GM12873 (cell line): Measurements from ENCODE around the gene OOSP1.

Experiments used
- TF ChIP-seq, protein P1 (sequence below): IDR thresholded peaks from 2 replicates; pipeline ENCODE4 v1.5.1; 2012; ENCODE audit warnings: low read depth, mild to moderate bottlenecking, moderate library complexity, low read length, control low read depth; ENCODE audit not compliant: insufficient read depth; ENCODE audit errors: missing control alignments

The OOSP1 gene

GRCh38 chr11:59973097-59973496 lies 34.9 kb downstream of the OOSP1 start:
- TF ChIP-seq, protein P1, sequence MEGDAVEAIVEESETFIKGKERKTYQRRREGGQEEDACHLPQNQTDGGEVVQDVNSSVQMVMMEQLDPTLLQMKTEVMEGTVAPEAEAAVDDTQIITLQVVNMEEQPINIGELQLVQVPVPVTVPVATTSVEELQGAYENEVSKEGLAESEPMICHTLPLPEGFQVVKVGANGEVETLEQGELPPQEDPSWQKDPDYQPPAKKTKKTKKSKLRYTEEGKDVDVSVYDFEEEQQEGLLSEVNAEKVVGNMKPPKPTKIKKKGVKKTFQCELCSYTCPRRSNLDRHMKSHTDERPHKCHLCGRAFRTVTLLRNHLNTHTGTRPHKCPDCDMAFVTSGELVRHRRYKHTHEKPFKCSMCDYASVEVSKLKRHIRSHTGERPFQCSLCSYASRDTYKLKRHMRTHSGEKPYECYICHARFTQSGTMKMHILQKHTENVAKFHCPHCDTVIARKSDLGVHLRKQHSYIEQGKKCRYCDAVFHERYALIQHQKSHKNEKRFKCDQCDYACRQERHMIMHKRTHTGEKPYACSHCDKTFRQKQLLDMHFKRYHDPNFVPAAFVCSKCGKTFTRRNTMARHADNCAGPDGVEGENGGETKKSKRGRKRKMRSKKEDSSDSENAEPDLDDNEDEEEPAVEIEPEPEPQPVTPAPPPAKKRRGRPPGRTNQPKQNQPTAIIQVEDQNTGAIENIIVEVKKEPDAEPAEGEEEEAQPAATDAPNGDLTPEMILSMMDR, result no peak

- TF ChIP-seq, protein P1, result no peak
Observed at GRCh38 chr11:59981106-59981770, 43.0 kb downstream of the OOSP1 start.

- TF ChIP-seq, protein P1, result no peak
Observed at GRCh38 chr11:59983212-59983611, 45.0 kb downstream of the OOSP1 start.

DNA sequence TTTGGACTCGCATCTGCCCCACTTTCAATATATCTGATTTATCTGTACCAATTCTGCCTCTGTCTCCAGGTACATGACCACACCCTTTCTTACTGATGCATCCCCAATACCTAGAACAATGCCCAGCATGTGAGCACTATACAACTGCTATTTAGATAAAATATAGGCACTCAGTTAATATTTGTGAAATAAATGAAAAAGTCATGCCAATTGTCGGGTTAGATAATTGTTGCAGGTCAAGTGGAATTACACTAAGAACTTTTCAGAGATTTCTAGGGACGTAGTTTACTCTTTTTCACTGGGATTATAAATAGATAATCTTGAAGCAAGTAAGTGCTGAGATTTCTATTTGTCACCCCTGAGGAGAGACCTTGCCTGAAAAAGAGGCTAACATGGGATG lies 46.1 kb downstream of the OOSP1 start:
- TF ChIP-seq, protein P1, result no peak

DNA sequence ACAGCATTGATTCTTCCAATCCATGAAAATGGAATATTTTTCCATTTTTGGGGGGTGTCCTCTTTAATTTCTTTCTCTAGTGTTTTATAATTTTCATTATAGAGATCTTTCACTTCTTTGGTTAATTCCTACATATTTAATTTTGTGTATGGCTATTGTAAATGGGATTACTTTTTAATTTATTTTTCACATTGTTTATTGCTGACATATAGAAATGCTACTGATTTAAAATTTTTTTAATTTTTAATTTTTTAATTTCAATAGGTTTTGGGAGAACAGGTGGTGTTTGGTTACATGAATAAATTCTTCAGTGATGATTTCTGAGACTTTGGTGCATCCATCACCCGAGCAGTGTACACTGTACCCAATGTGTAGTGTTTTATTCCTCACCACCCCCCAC lies 52.2 kb downstream of the OOSP1 start:
- TF ChIP-seq, protein P1, result no peak

- TF ChIP-seq, protein P1, result no peak
Observed at GRCh38 chr11:59992425-59992824, 54.2 kb downstream of the OOSP1 start.

- TF ChIP-seq, protein P1, result no peak
Observed at GRCh38 chr11:59997800-59998199, 59.6 kb downstream of the OOSP1 start.

- TF ChIP-seq, protein P1, result no peak
Observed at GRCh38 chr11:59999691-60000090, 61.5 kb downstream of the OOSP1 start.
